ENCODE measurements around the gene NMNAT3. TPM values are rescaled to one million over a fixed set of nuclear protein-coding genes. Genes with fewer than 3 reads are reported as not detected.

Gene NMNAT3
- total RNA-seq, 3 donors from 2014 or later = 6.6 to 17.3 (median 9.2) TPM

- Histone ChIP-seq H3K4me1 (peaks cover 0 to 5% of the 10 kb centered on the region in 2 donors), H3K4me3 (no peak overlapping the region), H3K27ac (no peak overlapping the region), H3K36me3 (no peaks in the 10 kb centered on the region), H3K9me3 (no peaks in the 10 kb centered on the region), H3K27me3 (no peaks in the 10 kb centered on the region)
- DNase-seq (ENCODE audit: low spot score in 2 of 2) = no peak
- intact Hi-C loops (cut with DNase I; ENCODE audit: low total_unique reads) = no loop called here
- TF ChIP-seq POLR2A (IDR thresholded peaks at IDR 0.05) (no peak), CTCF (IDR thresholded peaks at IDR 0.05) (no peak), POLR2AphosphoS5 (IDR thresholded peaks at IDR 0.05) (no peak)
Observed at GRCh38 chr3:139652561-139652960, 25.2 kb downstream of the NMNAT3 start.

- no peaks in the 10 kb centered on the region for H3K4me1 ChIP-seq
- no peak for DNase-seq (ENCODE audit: low spot score in 2 of 2)
- no peaks in the 10 kb centered on the region for H3K27me3 ChIP-seq
- intact Hi-C loops (cut with DNase I; ENCODE audit: low total_unique reads) = no loop called here
- no peak overlapping the region for H3K27ac ChIP-seq
- no peaks in the 10 kb centered on the region for H3K9me3 ChIP-seq
- H3K4me3 ChIP-seq = no peak overlapping the region
- no peaks in the 10 kb centered on the region for H3K36me3 ChIP-seq
- TF ChIP-seq POLR2A (IDR thresholded peaks at IDR 0.05) (no peak), POLR2AphosphoS5 (IDR thresholded peaks at IDR 0.05) (no peak), CTCF (IDR thresholded peaks at IDR 0.05) (no peak)
Observed at GRCh38 chr3:139647866-139648435, 29.8 kb downstream of the NMNAT3 start.

- no peaks in the 10 kb centered on the region for H3K27me3 ChIP-seq
- TF ChIP-seq POLR2AphosphoS5 (IDR thresholded peaks at IDR 0.05) (no peak), CTCF (IDR thresholded peaks at IDR 0.05) (no peak), POLR2A (IDR thresholded peaks at IDR 0.05) (no peak)
- H3K4me1 ChIP-seq = no peaks in the 10 kb centered on the region
- H3K27ac ChIP-seq = no peak overlapping the region
- intact Hi-C loops (cut with DNase I; ENCODE audit: low total_unique reads) = no loop called here
- no peaks in the 10 kb centered on the region for H3K9me3 ChIP-seq
- H3K36me3 ChIP-seq = no peaks in the 10 kb centered on the region
- no peak for DNase-seq (ENCODE audit: low spot score in 2 of 2)
- no peak overlapping the region for H3K4me3 ChIP-seq
Observed at GRCh38 chr3:139646512-139646911, 31.3 kb downstream of the NMNAT3 start.

GRCh38 chr3:139642996-139643395 is 34.8 kb downstream of the NMNAT3 start:
- Histone ChIP-seq H3K9me3 (no peaks in the 10 kb centered on the region), H3K27ac (no peak overlapping the region), H3K36me3 (no peaks in the 10 kb centered on the region), H3K4me1 (no peaks in the 10 kb centered on the region), H3K4me3 (no peak overlapping the region), H3K27me3 (no peaks in the 10 kb centered on the region)
- intact Hi-C loops (cut with DNase I; ENCODE audit: low total_unique reads) = no loop called here
- TF ChIP-seq POLR2A (IDR thresholded peaks at IDR 0.05) (no peak), POLR2AphosphoS5 (IDR thresholded peaks at IDR 0.05) (no peak), CTCF (IDR thresholded peaks at IDR 0.05) (no peak)
- DNase-seq (ENCODE audit: low spot score in 2 of 2) = no peak

- Histone ChIP-seq H3K4me1 (no peaks in the 10 kb centered on the region), H3K27ac (no peak overlapping the region), H3K4me3 (no peak overlapping the region), H3K27me3 (no peaks in the 10 kb centered on the region), H3K36me3 (no peaks in the 10 kb centered on the region), H3K9me3 (no peaks in the 10 kb centered on the region)
- TF ChIP-seq CTCF (IDR thresholded peaks at IDR 0.05) (no peak), POLR2A (IDR thresholded peaks at IDR 0.05) (no peak), POLR2AphosphoS5 (IDR thresholded peaks at IDR 0.05) (no peak)
- intact Hi-C loops (cut with DNase I; ENCODE audit: low total_unique reads) = no loop called here
- no peak for DNase-seq (ENCODE audit: low spot score in 2 of 2)
Observed at GRCh38 chr3:139640456-139640855, 37.3 kb downstream of the NMNAT3 start.

Measured in breast epithelium (tissue), 4 donors.